ENCODE data around the gene TDRD12.

TDRD12 gene, protein sequence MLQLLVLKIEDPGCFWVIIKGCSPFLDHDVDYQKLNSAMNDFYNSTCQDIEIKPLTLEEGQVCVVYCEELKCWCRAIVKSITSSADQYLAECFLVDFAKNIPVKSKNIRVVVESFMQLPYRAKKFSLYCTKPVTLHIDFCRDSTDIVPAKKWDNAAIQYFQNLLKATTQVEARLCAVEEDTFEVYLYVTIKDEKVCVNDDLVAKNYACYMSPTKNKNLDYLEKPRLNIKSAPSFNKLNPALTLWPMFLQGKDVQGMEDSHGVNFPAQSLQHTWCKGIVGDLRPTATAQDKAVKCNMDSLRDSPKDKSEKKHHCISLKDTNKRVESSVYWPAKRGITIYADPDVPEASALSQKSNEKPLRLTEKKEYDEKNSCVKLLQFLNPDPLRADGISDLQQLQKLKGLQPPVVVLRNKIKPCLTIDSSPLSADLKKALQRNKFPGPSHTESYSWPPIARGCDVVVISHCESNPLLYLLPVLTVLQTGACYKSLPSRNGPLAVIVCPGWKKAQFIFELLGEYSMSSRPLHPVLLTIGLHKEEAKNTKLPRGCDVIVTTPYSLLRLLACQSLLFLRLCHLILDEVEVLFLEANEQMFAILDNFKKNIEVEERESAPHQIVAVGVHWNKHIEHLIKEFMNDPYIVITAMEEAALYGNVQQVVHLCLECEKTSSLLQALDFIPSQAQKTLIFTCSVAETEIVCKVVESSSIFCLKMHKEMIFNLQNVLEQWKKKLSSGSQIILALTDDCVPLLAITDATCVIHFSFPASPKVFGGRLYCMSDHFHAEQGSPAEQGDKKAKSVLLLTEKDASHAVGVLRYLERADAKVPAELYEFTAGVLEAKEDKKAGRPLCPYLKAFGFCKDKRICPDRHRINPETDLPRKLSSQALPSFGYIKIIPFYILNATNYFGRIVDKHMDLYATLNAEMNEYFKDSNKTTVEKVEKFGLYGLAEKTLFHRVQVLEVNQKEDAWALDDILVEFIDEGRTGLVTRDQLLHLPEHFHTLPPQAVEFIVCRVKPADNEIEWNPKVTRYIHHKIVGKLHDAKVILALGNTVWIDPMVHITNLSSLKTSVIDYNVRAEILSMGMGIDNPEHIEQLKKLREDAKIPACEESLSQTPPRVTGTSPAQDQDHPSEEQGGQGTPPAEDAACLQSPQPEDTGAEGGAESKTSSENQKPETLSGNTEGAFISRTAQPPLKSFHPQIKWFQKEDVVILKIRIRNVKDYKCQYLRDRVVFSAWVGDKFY (N-terminal part only)

DNA sequence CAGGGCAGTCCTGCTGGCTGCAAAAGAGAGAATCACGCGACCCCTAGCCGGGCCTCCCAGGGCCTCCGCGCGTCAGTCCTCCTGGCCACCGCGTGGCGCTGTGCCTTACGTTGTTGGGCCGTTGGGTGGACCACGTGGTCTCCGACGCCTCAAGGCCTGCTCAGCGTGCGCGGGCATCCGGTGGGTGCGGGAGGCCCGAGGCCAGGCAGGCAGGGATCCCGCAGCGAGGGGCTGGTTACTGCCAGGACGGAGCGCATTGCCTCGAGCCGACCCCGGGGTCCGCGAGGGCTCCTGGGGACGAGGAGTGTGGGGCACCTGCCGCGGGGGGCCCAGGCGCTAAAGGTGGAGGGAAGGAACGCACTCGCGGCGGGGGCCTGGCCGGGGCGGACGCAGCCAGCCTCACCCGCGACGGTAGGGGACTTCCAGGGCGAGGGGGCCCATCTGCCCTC, at the start of gene TDRD12:
TSS of gene TDRD12 (plus strand) at position 157 of the 449 bp plus-strand sequence. CDS start 306 bp downstream, outside the sequence.
- no peak for DNase-seq

DNA sequence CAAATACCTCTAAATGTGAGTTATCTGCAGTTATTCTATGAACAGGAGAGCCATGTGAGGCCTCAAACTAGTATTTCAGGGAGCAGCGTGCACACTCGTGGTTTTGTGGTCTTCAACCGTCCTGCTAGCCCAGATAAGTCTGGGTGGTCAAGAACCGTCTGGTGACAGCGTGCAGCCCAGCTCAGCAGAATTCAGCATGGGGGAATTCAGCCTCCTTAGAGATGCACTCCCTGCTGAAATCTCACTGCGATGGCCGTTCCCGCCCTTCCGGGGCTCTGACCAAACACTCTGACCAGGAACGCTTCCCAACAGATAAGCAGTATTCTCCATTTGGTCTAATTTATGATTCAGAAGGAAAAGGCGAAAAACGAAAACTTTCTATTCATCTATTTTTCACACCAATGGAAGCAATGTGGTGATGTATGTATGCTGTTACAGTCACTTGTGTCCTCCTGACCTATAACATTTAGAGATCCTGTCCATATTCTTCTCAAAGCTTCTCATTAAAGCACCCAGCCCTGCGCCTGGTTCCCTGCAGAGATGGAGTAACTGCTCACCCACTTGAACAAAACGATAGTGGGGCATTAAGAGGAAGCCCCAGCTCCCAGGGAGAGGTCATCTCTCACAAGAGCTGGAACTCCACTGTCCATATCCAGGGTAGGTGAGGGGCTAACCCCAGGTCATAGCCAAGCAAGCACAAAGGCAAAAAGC, 47.5 kb upstream of the TDRD12 start:
- peak; percentile 96 for DNase-seq

DNA sequence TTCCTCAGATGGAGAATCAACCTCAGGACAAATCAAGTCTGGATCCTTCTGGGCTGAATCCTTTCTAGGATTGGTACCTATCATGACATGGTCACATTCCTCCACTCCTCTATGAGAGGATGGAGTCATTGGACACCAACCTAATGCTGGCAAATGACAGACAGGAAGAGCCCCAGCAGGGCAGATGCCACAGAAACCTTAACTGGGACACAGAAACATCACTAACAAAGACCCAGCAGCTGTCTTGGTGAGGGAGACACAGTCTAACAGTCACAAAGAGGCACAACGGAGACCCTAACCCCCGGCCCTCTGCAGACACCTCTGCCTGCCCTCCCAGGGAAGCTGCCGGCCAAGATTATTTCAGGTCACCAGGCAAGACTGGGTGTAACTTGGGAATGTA, 46.7 kb upstream of the TDRD12 start:
- peak; percentile 33 for DNase-seq

DNA sequence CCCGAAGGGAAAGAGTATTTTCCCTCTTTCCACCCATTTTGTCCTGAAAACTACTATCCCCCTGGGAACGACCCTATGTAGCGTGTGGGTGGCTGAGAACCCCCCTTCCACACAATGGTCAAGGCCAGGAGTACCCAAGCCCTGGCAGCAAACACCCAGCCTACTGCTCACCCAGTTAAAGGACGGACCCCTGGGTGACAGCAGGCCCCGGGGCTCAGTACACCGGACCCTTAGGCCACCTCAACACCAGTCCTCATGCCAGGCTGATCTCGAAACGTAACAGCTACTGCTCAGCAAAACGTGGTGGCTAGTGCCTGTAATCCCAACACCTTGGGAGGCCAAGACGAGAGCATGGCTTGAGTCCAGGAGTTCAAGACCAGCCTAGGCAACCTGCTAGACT, 46.0 kb upstream of the TDRD12 start:
- peak; percentile 29 for DNase-seq

DNA sequence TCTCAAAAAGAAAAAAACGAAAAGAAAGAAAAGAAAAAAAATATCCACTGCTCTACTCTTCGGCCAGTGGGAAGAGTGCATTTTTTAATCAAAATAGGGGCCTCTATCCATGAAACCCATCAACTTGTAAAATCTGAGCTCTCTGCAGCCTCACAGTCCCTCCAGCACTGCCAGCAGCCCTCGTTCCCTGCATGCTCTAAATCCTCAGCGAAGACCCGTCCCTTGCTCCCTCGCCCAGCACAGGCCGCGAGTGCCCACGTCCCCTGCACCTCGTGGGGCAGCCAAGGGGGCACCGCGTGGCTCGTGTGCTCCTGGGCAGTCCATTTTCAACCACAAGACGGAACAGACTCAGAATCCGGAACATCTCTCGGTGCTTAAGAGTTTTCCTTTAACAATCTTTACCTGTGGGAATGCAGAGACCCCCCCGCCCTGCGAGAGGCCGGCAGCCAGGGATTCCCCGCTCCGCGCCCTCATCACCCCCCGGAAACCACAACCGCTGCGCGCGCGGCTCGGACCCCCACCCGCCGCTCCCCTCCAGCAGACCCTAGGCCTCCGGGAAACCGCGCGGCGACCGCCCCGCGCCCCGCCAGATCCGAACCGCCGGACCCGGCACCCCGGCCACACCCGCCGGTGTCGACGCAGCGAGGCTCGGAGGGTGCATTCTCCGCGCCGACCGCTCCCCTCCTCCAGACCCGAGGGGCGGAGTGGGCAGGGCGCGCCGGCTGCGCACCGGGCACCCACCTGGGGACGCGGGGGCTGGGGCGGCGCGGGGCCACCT, 45.2 kb upstream of the TDRD12 start:
- DNase-seq: peak; percentile 28

DNA sequence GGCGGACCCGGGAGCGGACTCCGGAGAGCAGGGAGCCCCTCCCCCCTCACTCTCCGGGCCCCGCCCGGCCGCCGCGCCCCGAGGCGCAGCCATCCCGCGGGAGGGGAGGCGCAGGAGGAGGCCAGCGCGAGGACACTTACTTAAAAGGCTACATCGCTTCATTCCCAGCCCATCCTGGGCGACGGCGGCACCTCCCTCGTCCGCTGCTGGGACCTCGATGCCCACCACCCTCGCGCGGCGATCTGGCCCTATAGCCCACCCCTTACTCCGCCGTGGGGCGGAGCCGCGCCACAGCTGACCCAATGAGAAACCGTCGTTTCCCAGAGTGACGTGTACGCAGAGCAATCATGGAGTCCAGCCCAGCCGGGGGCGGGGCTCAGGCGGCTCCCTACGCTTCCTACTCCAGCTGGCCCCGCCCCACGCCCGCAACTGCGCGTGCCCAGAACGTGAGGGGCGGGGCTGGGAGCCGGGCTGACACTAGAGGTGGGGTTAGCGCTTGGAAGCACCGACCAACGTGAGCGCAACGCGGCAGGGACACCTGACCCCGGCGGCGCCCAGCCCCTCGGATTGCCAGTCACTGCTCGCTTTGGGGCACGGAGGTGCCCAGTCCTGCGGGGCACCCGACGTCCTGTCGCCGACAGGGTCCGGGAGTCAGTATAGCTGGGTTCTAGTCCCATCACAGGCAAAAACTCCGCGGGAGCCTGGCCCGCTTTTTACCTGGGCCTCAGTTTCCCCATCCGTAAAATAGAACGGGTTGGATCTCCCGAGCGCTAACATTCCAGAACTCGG, 44.4 kb upstream of the TDRD12 start, which contains the start of gene ANKRD27:
TSS of gene ANKRD27 (minus strand) at position 250 of the 789 bp plus-strand sequence. CDS start 16,165 bp downstream, outside the sequence.
- peak; percentile 99 for DNase-seq

DNA sequence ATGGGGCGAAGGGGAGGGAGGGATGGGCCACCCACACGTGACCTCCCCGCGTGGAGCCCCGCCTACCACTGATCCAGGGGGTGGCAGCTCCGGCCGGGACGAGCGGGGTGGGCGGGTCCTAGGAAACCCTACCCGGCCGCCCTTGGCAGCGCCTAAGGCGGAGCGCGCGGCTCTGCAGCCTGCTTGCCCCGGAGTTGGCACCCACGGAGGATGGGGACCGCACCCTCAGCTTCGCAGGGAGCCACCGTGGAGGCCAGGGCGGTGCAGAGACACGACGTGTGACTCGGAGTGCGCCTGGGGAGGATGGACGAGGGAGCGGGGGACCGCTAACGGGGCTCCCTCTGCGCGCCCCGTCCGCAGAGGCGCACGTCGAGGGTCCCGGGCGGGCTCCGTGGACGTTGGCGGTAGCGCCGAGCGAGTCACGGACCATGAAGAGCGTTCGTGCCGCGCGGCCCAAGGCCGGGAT, 43.8 kb upstream of the TDRD12 start, which contains the start of gene RGS9BP:
TSS of gene RGS9BP (plus strand) at position 129 of the 466 bp plus-strand sequence. CDS start 416 bp downstream, outside the sequence.
- peak; percentile 86 for DNase-seq

DNA sequence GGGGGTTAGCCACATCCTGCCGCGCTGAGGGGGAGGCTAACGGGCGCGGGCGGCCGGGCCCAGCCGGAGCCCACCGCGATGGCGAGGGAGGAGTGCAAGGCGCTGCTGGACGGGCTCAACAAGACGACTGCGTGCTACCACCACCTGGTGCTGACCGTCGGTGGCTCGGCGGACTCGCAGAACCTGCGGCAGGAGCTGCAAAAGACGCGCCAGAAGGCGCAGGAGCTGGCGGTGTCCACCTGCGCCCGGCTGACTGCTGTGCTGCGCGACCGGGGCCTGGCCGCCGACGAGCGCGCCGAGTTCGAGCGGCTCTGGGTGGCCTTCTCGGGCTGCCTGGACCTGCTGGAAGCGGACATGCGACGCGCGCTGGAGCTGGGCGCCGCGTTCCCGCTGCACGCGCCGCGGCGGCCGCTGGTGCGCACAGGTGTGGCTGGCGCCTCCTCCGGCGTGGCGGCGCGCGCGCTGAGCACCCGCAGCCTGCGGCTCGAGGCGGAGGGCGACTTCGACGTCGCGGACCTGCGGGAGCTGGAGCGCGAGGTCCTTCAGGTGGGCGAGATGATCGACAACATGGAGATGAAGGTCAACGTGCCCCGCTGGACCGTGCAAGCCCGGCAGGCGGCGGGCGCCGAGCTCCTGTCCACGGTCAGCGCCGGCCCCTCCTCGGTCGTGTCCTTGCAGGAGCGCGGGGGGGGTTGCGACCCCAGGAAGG, 43.2 kb upstream of the TDRD12 start:
- no peak for DNase-seq

DNA sequence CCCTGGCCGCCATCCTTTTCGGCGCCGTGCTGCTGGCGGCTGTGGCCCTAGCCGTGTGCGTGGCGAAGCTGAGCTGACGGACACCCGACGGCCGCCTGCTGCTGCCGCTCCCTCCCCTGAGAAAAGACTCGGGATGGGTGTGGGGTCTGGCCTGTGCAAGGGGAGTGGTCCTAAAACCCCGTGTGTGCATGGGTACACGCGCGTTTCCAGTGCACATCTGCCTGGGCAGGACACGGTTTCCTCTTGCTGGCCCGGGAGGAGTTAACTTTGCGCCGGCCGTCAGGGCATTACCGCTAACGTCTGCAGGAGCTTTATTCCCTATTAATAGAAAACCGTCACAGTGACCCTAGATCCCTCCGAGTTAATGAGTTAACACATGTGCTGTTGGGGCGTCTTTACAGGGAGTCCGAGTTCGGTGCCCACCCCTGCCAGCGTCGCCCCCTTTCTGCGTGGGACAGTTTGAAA, 42.6 kb upstream of the TDRD12 start:
- no peak for DNase-seq

DNA sequence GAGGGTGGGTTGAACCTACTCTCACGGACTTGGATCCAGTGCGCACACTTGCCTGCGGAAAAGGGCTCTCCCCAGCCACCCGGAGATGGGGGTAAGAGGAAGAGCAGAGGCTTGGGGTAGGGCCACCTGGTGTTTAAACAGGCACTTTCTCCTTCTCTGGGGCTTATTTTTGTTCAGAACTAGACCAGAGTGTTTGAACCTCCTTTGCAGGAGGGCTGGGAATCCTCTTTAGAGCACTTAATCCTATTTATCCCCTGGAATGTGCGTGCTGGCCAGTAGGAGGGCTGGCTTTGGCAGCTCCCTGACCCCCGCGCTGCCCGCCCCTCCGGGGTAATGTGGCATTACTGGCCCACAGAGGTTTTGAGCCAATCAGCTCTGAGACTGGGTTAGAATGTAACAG, 41.9 kb upstream of the TDRD12 start:
- peak; percentile 28 for DNase-seq

DNA sequence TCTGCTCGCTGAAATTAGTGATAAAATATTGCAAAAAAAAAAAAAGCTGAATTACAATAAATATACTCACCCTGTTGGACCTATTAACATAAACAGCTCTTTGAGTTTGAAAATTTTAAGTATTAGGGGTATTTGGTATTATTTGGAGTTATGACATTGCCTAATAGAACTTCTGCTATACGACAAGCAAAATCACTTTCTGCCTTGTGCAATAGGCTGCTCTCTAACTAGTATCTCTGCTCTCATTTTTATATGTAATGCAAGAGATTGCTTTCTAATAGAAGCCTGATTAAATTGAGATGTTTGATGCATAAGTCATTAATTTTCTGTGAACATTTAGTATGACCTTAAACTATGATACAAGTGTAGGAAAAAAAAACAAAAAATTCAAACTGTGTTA, 38.6 kb upstream of the TDRD12 start:
- DNase-seq: no peak

DNA sequence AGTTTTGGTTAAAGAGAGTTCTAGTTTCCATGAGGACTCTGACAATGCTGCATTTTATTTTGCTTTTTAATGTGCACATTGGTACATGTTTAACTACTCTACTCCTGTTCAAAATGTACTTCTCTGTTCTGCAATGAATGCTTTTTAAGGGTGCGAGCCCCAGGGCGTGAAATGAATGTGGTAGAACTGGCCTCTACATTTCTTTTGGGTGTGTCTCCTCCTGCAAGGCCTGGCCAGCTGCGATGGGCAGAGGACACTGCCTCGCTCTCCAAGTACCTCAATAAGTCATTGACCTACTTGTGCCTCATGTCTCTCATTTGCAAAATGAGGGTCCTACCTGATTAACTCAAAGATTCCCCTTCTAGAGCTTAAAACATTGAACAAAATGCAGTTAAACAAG, 37.2 kb upstream of the TDRD12 start:
- no peak for DNase-seq

DNA sequence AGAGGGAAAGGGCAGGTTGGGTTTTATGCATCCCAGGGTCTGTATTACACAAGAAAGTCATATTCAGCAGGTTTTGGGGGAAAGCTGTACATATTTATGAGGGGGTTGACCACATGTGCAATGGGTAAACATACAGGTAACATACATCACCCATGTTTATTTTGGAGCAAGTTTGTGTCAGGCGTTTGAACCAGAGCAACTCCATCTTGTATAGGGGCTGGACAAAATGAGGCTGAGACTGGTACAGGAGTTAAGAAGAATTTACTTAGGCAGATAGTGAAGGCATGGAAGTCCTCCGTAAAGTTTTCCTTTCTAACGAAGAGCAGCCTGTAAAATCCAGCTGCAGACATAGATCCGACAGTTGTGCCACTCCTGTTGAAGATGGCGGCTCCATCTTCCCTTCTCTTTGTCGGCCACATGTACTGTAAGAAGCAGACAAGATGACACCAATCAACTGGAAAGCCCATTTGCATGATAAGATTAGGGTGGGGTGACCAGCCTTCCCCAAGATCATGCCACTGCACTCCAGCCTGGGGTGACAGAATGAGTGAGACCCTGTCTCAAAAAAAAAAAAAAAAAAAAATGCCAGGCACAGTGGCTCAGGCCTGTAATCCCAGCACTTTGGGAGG, 32.6 kb upstream of the TDRD12 start:
- DNase-seq: peak; percentile 69

DNA sequence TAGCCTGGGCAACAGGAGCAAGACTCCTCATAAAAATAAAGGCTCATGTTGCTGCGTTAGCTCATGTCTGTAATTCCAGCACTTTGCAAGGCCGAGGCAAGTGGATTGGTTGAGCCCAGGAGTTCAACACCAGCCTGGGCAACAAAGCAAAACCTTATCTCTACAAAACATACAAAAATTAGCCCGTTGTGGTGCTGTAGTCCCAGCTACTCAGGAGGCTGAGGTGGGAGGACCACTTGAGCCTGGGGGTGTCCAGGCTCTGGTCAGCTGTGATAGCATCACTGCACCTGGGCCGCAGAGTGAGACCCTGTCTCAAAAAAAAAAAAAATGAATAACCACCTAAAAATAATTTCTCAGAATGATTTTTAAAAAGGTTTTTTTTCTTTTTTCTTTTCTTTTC, 31.9 kb upstream of the TDRD12 start:
- peak; percentile 79 for DNase-seq

DNA sequence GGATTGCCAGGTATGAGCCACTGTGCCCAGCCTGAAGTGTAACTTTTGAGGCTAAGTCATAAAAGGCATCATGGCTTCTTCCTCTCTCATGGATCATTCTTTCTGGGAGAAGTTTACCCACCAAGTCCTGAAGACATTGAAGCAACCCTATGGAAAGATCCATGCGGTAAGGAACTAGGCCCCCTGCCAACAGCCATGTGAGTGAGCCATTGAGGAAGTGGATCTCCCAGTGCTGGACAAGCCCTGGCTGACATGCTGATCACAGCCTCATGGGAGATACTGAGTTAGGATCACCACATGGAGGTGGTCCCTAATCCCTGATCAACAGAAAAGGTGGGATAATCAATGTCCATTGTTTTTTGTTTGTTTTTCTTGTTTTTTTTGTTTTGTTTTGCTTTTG, 31.3 kb upstream of the TDRD12 start:
- DNase-seq: peak; percentile 51

DNA sequence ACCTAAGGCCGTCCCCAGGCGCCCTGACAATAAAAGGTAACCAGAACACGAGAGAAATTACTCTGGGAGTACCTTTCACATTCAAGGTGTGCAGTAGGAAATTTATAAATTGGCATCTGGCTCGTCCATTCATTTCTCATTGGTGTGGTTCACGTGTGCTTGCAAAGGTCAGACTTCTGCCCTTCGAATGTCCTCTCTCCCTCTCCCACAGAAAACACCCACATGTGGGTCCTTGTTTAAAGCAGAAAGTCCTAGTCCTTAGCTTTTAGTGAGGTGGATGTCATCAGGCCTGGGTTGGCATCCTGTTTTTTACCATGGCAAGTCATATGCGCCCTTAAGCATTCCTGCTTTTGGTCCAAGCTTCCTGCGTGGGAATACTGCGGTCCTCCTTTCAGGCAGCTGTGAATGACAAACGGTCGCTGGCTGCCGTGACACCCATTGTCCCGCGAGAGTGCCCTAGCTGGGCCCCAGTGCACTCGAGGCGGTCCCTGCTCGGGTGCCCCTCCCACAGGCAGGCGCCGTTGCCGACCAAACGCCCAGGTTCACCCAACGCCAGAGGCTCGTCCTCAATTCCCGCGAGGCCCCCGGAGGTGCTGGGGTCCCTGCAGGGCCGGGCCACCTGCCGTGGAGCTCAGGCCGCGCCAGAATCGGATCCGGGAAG, 28.1 kb upstream of the TDRD12 start, which contains the start of gene NUDT19:
TSS of gene NUDT19 (plus strand) at position 531 of the 661 bp plus-strand sequence. CDS start 140 bp downstream, outside the sequence.
- DNase-seq: peak; percentile 88

DNA sequence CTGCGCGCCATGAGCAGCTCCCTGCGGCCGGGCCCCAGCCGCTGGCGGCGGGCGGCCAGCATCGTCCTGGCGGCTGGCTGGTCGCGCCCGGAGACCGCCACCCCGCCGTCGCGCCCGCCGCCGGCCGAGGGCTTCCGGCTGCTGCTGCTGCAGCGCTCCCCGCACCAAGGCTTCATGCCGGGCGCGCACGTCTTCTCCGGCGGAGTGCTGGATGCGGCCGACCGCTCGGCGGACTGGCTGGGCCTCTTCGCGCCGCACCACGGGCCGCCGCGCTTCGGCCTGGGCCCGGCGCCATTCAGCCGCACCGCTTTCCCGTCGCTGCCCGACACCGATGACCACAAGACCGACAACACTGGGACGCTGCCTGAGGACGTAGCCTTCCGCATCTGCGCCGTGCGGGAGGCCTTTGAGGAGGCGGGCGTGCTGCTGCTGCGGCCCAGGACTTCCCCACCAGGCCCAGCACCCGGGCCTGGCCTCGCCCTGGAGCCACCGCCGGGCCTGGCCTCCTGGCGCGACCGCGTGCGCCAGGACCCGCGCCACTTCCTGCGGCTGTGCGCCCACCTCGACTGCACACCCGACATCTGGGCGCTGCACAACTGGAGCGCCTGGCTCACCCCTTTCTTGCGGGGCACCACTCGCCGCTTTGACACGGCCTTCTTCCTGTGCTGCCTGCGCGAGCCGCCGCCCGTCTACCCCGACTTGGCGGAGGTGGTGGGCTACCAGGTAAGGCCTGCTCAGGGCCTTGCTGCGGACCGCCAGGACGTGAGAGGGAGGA, 27.4 kb upstream of the TDRD12 start:
- DNase-seq: peak; percentile 68

All from hematopoietic multipotent progenitor cell treated with erythropoietin and hydrocortisone succinate and interleukin-3 and kit ligand, for 8 days (in vitro differentiated cells).